ENCODE measurements around the gene PLCB4. TPM values are rescaled to one million over a fixed set of nuclear protein-coding genes. Genes with fewer than 3 reads are reported as not detected.

Gene PLCB4
- total RNA-seq, 1 donor: 3.5 TPM

DNA sequence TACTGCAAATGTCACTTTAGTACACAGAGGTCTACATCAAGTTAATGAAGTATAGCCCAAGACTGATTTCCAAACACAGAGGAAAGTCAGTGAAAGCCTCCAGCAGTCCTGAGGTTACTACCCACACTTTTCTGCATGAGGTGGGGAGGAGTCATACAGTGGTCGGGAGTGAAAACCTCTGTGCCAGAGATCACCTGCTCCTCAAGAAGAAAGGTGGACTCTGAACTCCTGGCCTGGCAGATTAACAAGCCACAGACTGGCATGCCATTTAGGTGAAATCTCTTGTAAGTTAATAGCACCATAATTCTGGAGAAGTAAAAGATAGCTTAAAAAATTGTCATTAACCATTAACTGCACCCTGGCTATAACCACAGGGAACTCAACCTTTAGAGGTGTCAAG, 320.5 kb downstream of the PLCB4 start:
- H3K4me3 ChIP-seq (ENCODE audit: low read depth, low read length): no peak overlapping the region
- no peak for DNase-seq (ENCODE audit: low read depth)
- TF ChIP-seq, protein P1, sequence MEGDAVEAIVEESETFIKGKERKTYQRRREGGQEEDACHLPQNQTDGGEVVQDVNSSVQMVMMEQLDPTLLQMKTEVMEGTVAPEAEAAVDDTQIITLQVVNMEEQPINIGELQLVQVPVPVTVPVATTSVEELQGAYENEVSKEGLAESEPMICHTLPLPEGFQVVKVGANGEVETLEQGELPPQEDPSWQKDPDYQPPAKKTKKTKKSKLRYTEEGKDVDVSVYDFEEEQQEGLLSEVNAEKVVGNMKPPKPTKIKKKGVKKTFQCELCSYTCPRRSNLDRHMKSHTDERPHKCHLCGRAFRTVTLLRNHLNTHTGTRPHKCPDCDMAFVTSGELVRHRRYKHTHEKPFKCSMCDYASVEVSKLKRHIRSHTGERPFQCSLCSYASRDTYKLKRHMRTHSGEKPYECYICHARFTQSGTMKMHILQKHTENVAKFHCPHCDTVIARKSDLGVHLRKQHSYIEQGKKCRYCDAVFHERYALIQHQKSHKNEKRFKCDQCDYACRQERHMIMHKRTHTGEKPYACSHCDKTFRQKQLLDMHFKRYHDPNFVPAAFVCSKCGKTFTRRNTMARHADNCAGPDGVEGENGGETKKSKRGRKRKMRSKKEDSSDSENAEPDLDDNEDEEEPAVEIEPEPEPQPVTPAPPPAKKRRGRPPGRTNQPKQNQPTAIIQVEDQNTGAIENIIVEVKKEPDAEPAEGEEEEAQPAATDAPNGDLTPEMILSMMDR (IDR thresholded peaks at IDR 0.05; ENCODE audit: insufficient read depth, low read depth, low read length): no peak

- TF ChIP-seq, protein P1 (IDR thresholded peaks at IDR 0.05; ENCODE audit: insufficient read depth, low read depth, low read length): no peak
- no peak overlapping the region for H3K4me3 ChIP-seq (ENCODE audit: low read depth, low read length)
- no peak for DNase-seq (ENCODE audit: low read depth)
Observed at GRCh38 chr20:9390441-9390840, 321.6 kb downstream of the PLCB4 start.

GRCh38 chr20:9392892-9393857, 324.3 kb downstream of the PLCB4 start:
- DNase-seq (ENCODE audit: low read depth): peak; percentile 67
- no peak overlapping the region for H3K4me3 ChIP-seq (ENCODE audit: low read depth, low read length)
- TF ChIP-seq, protein P1 (IDR thresholded peaks at IDR 0.05; ENCODE audit: insufficient read depth, low read depth, low read length): peak; percentile 80

GRCh38 chr20:9395971-9396370, 327.1 kb downstream of the PLCB4 start:
- H3K4me3 ChIP-seq (ENCODE audit: low read depth, low read length): no peak overlapping the region
- no peak for DNase-seq (ENCODE audit: low read depth)
- TF ChIP-seq, protein P1 (IDR thresholded peaks at IDR 0.05; ENCODE audit: insufficient read depth, low read depth, low read length): no peak

DNA sequence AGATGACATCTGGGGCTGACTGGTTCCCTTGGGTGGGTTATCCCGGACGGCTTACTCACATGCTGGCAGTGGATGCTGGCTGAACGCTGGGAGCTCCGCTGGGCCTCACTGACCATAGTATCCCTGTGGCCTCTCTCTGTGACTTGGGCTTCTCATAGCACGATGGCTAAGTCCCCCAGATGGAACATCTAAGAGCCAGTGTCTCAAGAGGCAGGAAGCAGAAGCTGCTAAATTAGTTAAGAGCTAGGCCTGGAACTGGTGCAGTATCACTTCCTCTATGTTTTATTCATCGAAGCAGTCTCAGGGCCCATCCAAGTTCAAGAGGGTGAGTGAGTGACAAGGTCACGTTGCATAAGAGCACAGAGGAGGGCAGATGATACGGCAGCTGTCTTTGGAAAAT, 329.0 kb downstream of the PLCB4 start:
- H3K4me3 ChIP-seq (ENCODE audit: low read depth, low read length): no peak overlapping the region
- DNase-seq (ENCODE audit: low read depth): no peak
- TF ChIP-seq, protein P1 (IDR thresholded peaks at IDR 0.05; ENCODE audit: insufficient read depth, low read depth, low read length): no peak

DNA sequence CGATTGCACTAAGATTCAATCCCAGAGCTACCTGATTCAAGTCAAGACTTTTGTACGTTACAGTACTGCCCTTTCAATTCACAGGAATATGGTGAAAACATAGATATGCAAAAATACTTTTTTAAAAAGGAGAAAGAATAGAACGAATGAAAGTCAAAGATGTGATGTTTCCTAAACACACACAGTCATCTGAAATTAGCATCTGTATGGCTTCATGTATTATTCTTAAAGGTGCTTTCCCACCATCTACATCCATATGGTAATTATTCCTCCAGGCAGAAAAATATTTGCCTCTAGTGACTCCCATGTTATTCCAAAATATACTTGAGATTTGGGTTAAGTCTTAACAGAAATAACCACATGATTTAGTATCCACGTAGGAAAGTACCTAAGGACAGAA, 330.0 kb downstream of the PLCB4 start:
- H3K4me3 ChIP-seq (ENCODE audit: low read depth, low read length): no peak overlapping the region
- DNase-seq (ENCODE audit: low read depth): no peak
- TF ChIP-seq, protein P1 (IDR thresholded peaks at IDR 0.05; ENCODE audit: insufficient read depth, low read depth, low read length): no peak

Data from fibroblast of villous mesenchyme (primary cell).